Sigmoid colon (tissue), 7 donors: ENCODE data around the gene POLD1. TPM values are rescaled to one million over a fixed set of nuclear protein-coding genes. Genes with fewer than 3 reads are reported as not detected.

Source experiments
- DNase-seq: peaks from one replicate; pipeline ENCODE4 v3.0.0-alpha.2; 2019
- H3K27ac ChIP-seq, 4 donors: fragments of 200-600 bp; sonication (generic); one replicate each; pipeline ENCODE4 v1.5.1; 2016 to 2019; ENCODE audit warnings: mild to moderate bottlenecking in 1 of 4
- H3K27me3 ChIP-seq, 3 donors: fragments of 200-600 bp; sonication (generic); one replicate each; pipeline ENCODE4 v1.5.1; 2019; ENCODE audit warnings: mild to moderate bottlenecking in 1 of 3
- H3K36me3 ChIP-seq, 4 donors: fragments of 200-600 bp; sonication (generic); one replicate each; pipeline ENCODE4 v1.5.1; 2016 to 2019
- H3K4me1 ChIP-seq, 4 donors: fragments of 200-600 bp; sonication (generic); one replicate each; pipeline ENCODE4 v1.5.1; 2017 to 2019
- H3K4me3 ChIP-seq, 4 donors: fragments of 200-600 bp; sonication (generic); one replicate each; pipeline ENCODE4 v1.5.1; 2017 to 2019; ENCODE audit warnings: mild to moderate bottlenecking in 2 of 4, moderate library complexity in 1 of 4
- H3K9me3 ChIP-seq, 4 donors: fragments of 200-600 bp in 3 of 4; sonication (generic) in 3 of 4; one replicate each; pipeline versions ENCODE4 v1.5.1 to v1.6.1; 2013 to 2019
- EP300 ChIP-seq, 4 donors: sonication (generic); formaldehyde crosslinking; IDR thresholded peaks; one replicate each; pipeline ENCODE4 v1.6.1; 2017; ENCODE audit warnings: antibody characterized with exemption in 4 of 4
- POLR2A ChIP-seq, 2 donors: fragments of 450-650 bp; IDR thresholded peaks; one replicate each; pipeline ENCODE4 v1.6.1; 2016; ENCODE audit warnings: antibody characterized with exemption in 2 of 2, mild to moderate bottlenecking in 2 of 2, moderate library complexity in 2 of 2
- POLR2AphosphoS5 ChIP-seq, 4 donors: sonication (generic); formaldehyde crosslinking; IDR thresholded peaks; one replicate each; pipeline ENCODE4 v1.6.1; 2017; ENCODE audit warnings: antibody characterized with exemption in 4 of 4
- WGBS, 2 donors: extraction: QIAGEN DNeasy Blood & Tissue Kit; methylation state at CpG; one replicate each; pipeline ENCODE4 v1.1.7; 2013; 5-methylcytosine and 5-hydroxymethylcytosine counted together
- intact Hi-C: fragments of 100-400 bp; cut with DNase I; formaldehyde crosslinking; loops from one replicate; pipeline ENCODE4 v1.15.1; 2023
- polyA plus RNA-seq, 3 donors: library from polyadenylated mRNA; stranded (reverse); fragments of 200-250 nt; gene quantifications; one replicate each; pipeline ENCODE4 v1.2.3, GENCODE V29; 2013
- total RNA-seq, 4 donors: library from RNA; depleted of rRNA; stranded (reverse); fragments of >200 nt; gene quantifications; one replicate each; pipeline ENCODE4 v1.1.0, GENCODE V29; 2016
- TF ChIP-seq, protein P1 (sequence below), 4 experiments: fragments of 450-650 bp in 3 of 4; fragments of 200-600 bp in 1 of 4; IDR thresholded peaks; one replicate each; pipeline ENCODE4 v1.5.1; 2016 to 2019; ENCODE audit warnings: antibody characterized with exemption in 4 of 4, mild to moderate bottlenecking in 3 of 4, moderate library complexity in 2 of 4
- donor health status: healthy with polysubstance abuse.
- donor health status: Bipolar disorder and iron deficiency.
- donor health status: healthy.

The POLD1 gene
- total and polyA plus RNA-seq, 7 donors = 9.6 to 44.2 (median 10.8) TPM

DNA sequence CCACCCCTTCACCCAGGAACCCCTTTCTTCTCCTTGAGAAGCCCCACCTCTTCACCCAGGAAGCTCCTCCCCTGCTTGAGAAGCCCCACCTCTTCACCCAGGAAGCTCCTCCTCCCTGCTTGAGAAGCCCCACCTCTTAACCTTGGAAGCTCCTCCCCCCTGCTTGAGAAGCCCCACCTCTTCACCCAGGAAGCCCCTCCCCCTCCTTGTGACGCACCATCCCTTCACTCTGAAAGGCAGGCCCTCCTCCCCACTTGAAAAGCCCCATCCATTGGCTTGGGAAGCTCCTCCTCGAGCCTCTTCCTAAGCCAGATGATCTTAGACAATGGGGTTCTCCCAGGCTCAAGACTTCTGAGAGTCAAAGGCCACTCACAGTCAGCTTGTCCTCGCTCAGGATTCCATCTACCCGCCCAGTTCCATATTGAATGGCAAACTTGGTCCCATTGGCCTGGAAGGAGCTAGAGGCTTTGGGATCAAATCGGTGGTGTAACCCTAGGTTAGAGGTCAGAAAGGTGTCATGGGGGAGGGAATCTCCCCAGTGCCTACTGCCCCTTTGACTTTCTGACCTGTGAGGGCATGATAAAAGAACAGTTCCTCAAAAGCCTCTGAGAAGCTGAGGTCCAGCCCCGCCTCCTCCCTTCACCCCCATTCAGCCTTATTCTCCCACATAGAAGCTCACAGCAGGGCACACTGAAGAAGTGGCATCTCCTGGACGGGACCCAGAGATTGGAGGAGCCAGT lies 22.7 kb upstream of the POLD1 start:
- Histone ChIP-seq H3K9me3 (no peaks in the 10 kb centered on the region), H3K36me3 (no peaks in the 10 kb centered on the region), H3K4me3 (no peak overlapping the region), H3K27me3 (no peaks in the 10 kb centered on the region), H3K27ac (no peak overlapping the region), H3K4me1 (peaks cover 0 to 15% (median 10%) of the 10 kb centered on the region in 4 donors)
- TF ChIP-seq, protein P1, sequence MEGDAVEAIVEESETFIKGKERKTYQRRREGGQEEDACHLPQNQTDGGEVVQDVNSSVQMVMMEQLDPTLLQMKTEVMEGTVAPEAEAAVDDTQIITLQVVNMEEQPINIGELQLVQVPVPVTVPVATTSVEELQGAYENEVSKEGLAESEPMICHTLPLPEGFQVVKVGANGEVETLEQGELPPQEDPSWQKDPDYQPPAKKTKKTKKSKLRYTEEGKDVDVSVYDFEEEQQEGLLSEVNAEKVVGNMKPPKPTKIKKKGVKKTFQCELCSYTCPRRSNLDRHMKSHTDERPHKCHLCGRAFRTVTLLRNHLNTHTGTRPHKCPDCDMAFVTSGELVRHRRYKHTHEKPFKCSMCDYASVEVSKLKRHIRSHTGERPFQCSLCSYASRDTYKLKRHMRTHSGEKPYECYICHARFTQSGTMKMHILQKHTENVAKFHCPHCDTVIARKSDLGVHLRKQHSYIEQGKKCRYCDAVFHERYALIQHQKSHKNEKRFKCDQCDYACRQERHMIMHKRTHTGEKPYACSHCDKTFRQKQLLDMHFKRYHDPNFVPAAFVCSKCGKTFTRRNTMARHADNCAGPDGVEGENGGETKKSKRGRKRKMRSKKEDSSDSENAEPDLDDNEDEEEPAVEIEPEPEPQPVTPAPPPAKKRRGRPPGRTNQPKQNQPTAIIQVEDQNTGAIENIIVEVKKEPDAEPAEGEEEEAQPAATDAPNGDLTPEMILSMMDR (IDR thresholded peaks at IDR 0.05) = no peak
- no peak for TF ChIP-seq POLR2AphosphoS5 (IDR thresholded peaks at IDR 0.05)
- TF ChIP-seq EP300 (IDR thresholded peaks at IDR 0.05) = no peak
- TF ChIP-seq POLR2A (IDR thresholded peaks at IDR 0.05) = no peak
- DNase-seq = no peak
- intact Hi-C loops = loop anchor here (10.0 kb wide), 1 partner anchor 363 kb away; the partner anchor contains the start of gene CLEC11A
- 90 to 93% methylated on average over 7 of the region's 7 CpGs for WGBS, 2 donors

DNA sequence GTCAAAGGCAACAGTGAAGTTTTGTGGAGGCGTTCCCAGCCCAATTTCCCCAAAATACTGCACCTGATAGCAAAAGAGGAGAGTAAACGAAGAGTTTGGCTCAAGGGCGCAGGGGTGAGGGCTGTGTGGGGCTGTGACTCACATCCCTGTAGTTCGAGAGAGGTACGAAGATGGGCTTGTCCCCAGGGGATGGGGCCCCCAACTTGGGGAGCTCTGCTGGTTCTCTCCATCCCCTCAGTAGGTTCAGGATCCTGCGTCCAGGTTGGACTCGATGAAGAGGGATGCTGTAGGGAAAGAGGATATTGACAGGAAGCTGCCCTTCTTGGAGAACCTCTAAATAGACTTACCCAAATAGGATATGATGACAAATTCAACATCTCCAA lies 22.1 kb upstream of the POLD1 start:
- DNase-seq = no peak
- WGBS, 2 donors = 92 to 94% methylated on average over 7 of the region's 7 CpGs
- TF ChIP-seq POLR2AphosphoS5 (IDR thresholded peaks at IDR 0.05) (no peak), POLR2A (IDR thresholded peaks at IDR 0.05) (no peak), EP300 (IDR thresholded peaks at IDR 0.05) (no peak)
- TF ChIP-seq, protein P1 (IDR thresholded peaks at IDR 0.05) = no peak
- Histone ChIP-seq H3K9me3 (no peaks in the 10 kb centered on the region), H3K4me3 (no peak overlapping the region), H3K36me3 (no peaks in the 10 kb centered on the region), H3K27ac (no peak overlapping the region), H3K27me3 (no peaks in the 10 kb centered on the region), H3K4me1 (peaks cover 0 to 15% (median 10%) of the 10 kb centered on the region in 4 donors)
- intact Hi-C loops = loop anchor here (10.0 kb wide), 1 partner anchor 363 kb away; the partner anchor contains the start of gene CLEC11A

DNA sequence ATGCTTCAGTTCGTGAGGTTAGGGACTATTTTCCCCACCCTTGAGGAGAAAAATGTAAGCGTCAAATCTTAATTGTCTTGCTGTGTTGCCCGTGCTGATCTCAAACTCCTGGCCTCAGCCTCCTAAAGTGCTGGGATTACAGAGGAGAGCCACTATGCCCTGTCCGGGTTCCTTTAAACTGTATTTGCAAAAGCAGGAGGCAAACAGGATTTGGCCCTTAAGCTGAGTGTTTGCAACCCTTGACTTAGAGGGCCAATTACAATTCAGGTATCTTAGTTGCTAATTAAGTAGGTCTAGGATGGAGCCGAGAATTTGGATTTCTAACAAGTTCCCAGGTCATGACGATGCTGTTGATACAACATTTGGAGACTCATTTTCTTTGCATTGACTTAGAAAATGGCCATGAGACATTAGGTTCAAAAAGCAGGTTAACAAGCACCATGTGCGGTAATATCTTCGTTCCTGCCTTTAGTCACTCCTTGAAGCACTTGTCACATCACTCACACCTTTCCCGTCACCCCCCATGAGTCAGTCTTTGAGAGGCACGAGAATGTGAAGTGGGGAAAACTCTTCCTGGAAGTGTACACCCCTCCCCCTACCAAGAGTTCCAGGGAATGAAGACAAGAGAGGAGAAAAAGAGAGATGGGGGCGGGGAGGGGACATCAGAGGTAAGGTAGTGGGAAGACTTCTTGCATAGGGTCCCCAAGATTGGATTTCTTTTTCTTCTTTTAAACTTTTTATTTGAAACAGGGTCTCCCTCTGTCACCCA lies 21.3 kb upstream of the POLD1 start:
- 77 to 81% methylated on average over 11 of the region's 11 CpGs for WGBS, 2 donors
- H3K27me3 ChIP-seq = no peaks in the 10 kb centered on the region
- H3K9me3 ChIP-seq = no peaks in the 10 kb centered on the region
- H3K27ac ChIP-seq = no peak overlapping the region
- no peak for TF ChIP-seq POLR2A (IDR thresholded peaks at IDR 0.05)
- no peak for TF ChIP-seq EP300 (IDR thresholded peaks at IDR 0.05)
- TF ChIP-seq, protein P1 (IDR thresholded peaks at IDR 0.05) = no peak
- no peak for TF ChIP-seq POLR2AphosphoS5 (IDR thresholded peaks at IDR 0.05)
- H3K4me3 ChIP-seq = no peak overlapping the region
- intact Hi-C loops = loop anchor here (10.0 kb wide), 1 partner anchor 362 kb away; the partner anchor contains the start of gene CLEC11A
- peaks cover 0 to 12% (median 3%) of the 10 kb centered on the region in 4 donors for H3K4me1 ChIP-seq
- no peaks in the 10 kb centered on the region for H3K36me3 ChIP-seq
- DNase-seq = no peak

DNA sequence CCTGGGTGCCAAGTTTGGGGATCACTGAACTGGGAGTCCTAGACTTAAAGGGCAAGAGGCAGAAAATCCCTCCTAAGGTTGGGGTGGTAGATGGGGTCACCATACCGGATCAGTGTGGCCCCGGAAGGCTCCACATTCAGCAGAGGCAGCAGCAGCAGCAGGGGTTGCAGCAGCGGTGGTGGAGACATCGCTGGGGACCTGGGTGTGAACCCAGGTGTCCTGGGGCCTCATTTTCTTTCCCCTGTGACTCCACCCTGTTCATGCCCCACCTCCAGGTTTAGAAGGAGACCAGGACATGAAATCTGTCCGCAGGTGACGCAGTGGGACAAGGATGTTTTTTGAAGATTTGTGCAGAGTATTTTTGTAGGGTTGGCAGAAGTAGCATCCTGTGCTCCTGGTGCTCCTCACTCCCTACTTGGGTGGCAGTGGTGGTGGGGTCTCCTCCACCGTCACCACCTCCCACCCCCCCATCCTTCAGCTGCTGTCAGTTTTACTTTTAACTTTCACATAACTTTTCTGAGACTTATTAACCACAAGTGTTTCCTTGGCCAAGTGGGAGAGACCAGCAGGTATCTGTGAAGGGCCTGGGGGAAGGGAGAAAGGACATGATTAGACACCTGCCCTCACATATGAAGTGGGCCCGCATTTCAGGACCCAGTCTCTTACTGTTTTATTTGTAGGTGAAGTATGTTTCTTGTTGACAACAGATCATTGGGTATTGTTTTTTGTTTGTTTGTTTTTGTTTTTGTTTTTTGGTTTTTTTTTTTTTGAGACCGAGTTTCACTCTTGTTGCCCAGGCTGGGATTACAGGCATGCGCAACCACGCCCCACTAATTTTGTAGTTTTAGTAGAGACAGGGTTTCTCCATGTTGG lies 18.5 kb upstream of the POLD1 start, which contains the start of gene NAPSA:
TSS of gene NAPSA (minus strand) at position 206 of the 873 bp plus-strand sequence. CDS start at position 188, 18 bp downstream.
- no peaks in the 10 kb centered on the region for H3K27me3 ChIP-seq
- 71 to 75% methylated on average over 11 of the region's 11 CpGs for WGBS, 2 donors
- intact Hi-C loops = loop anchor here (5.0 to 10.0 kb wide), 2 partner anchors 192 to 359 kb away; partner anchors contain the start of gene CLEC11A

More for the DNA sequence above, 18.5 kb upstream of the POLD1 start, which contains the start of gene NAPSA:
- peaks cover 0 to 5% (median 2%) of the 10 kb centered on the region in 4 donors for H3K4me1 ChIP-seq
- H3K4me3 ChIP-seq = no peak within 1 kb of the TSS
- H3K36me3 ChIP-seq = no peaks in the 10 kb centered on the region
- DNase-seq = no peak
- no peak within 1 kb of the TSS for H3K27ac ChIP-seq
- no peaks in the 10 kb centered on the region for H3K9me3 ChIP-seq
- TF ChIP-seq POLR2A (IDR thresholded peaks at IDR 0.05) (no peak), POLR2AphosphoS5 (IDR thresholded peaks at IDR 0.05) (no peak), EP300 (IDR thresholded peaks at IDR 0.05) (no peak)
- TF ChIP-seq, protein P1 (IDR thresholded peaks at IDR 0.05) = no peak
